Naive thymus-derived CD4-positive, alpha-beta T cell (primary cell): ENCODE results near the gene PWWP2A. TPM values are rescaled to one million over a fixed set of nuclear protein-coding genes. Genes with fewer than 3 reads are reported as not detected.
"Not testable (repeated sequence)": the region's sequence is repeated elsewhere in the genome, so short reads cannot be mapped to it uniquely, and the experiment has no call there.

Source experiments
- ATAC-seq: fragments of 150-1000 bp; cut with Tn5 transposase; 2 replicates; pipeline ENCODE4 v1.10.0; 2021; ENCODE audit warnings: mild to moderate bottlenecking, moderate library complexity
- CTCF ChIA-PET: fragments of 350-600 bp; sonication (Branson Sonifier 250); formaldehyde crosslinking; loops from one replicate; lab custom pipeline; 2021; ENCODE audit warnings: antibody characterized with exemption; lab: Charles Lee
- POLR2A ChIA-PET: fragments of 350-600 bp; sonication (Branson Sonifier 250); formaldehyde crosslinking; loops from one replicate; lab custom pipeline; 2021; ENCODE audit warnings: antibody characterized with exemption, inconsistent platforms; lab: Charles Lee
- DNase-seq, 9 donors: peaks; one replicate each; pipeline versions ENCODE4 v3.0.0 to v3.0.0-alpha.2; 2020 to 2022; ENCODE audit warnings: mixed read lengths in 1 of 9
- H3K27ac ChIP-seq: one replicate; pipeline ENCODE4 v1.7.0; 2013; ENCODE audit warnings: mild to moderate bottlenecking, low read depth, low read length, moderate library complexity
- H3K27me3 ChIP-seq, 2 donors: one replicate each; pipeline ENCODE4 v1.7.0; 2013; ENCODE audit warnings: low read length in 2 of 2, mild to moderate bottlenecking in 2 of 2, moderate library complexity in 2 of 2; ENCODE audit not compliant: control insufficient read depth in 2 of 2, insufficient read depth in 2 of 2
- H3K36me3 ChIP-seq, 3 experiments: 1 replicate in 2 of 3; 2 replicates in 1 of 3; pipeline ENCODE4 v1.7.0; 2013; ENCODE audit warnings: low read length in 3 of 3, mild to moderate bottlenecking in 3 of 3, moderate library complexity in 1 of 3; ENCODE audit not compliant: insufficient read depth in 3 of 3, control insufficient read depth in 2 of 3
- H3K4me1 ChIP-seq, 2 donors: one replicate each; pipeline ENCODE4 v1.7.0; 2013; ENCODE audit warnings: low read length in 2 of 2, mild to moderate bottlenecking in 2 of 2, moderate library complexity in 1 of 2; ENCODE audit not compliant: control insufficient read depth in 2 of 2, insufficient read depth in 2 of 2
- H3K4me3 ChIP-seq: 2 replicates; pipeline ENCODE4 v1.7.0; 2013; ENCODE audit warnings: mild to moderate bottlenecking, low read length
- H3K9me3 ChIP-seq, 3 experiments: 1 replicate in 2 of 3; 2 replicates in 1 of 3; pipeline ENCODE4 v1.7.0; 2013; ENCODE audit warnings: low read length in 3 of 3; ENCODE audit not compliant: control insufficient read depth in 2 of 3
- H3K27ac Mint-ChIP-seq, 9 donors: one replicate each; pipeline ENCODE4 v1.8.0; 2020 to 2022; ENCODE audit warnings: mixed read lengths in 9 of 9, mild to moderate bottlenecking in 8 of 9, moderate library complexity in 5 of 9, inconsistent platforms in 2 of 9
- H3K27me3 Mint-ChIP-seq, 5 donors: one replicate each; pipeline ENCODE4 v1.8.0; 2021 to 2022; ENCODE audit warnings: mixed read lengths in 5 of 5, mild to moderate bottlenecking in 1 of 5
- H3K36me3 Mint-ChIP-seq, 5 donors: one replicate each; pipeline ENCODE4 v1.8.0; 2020 to 2022; ENCODE audit warnings: mixed read lengths in 5 of 5, mild to moderate bottlenecking in 3 of 5, inconsistent platforms in 1 of 5
- H3K4me1 Mint-ChIP-seq, 7 donors: one replicate each; pipeline ENCODE4 v1.8.0; 2020 to 2022; ENCODE audit warnings: mixed read lengths in 7 of 7, mild to moderate bottlenecking in 3 of 7, inconsistent platforms in 1 of 7
- H3K4me3 Mint-ChIP-seq, 10 donors: one replicate each; pipeline ENCODE4 v1.8.0; 2020 to 2022; ENCODE audit warnings: mild to moderate bottlenecking in 10 of 10, mixed read lengths in 10 of 10, moderate library complexity in 6 of 10, inconsistent platforms in 2 of 10
- H3K9me3 Mint-ChIP-seq, 11 donors: one replicate each; pipeline ENCODE4 v1.8.0; 2020 to 2022; ENCODE audit warnings: mixed read lengths in 11 of 11, mild to moderate bottlenecking in 4 of 11, inconsistent platforms in 1 of 11, moderate library complexity in 1 of 11
- intact Hi-C, 2 donors: fragments of 100-400 bp; cut with micrococcal nuclease; formaldehyde crosslinking; loops; one replicate each; pipeline ENCODE4 v1.15.1; 2023
- polyA plus RNA-seq, 2 donors: library from polyadenylated mRNA; unstranded; fragments of 300-500 nt; fragmentation: Illumina TruSeq; gene quantifications; one replicate each; pipeline ENCODE4 v1.2.3, GENCODE V29; 2021
- total RNA-seq, 6 experiments: library from RNA in 5 of 6; stranded (reverse) in 5 of 6; gene quantifications; 1 replicate in 5 of 6; 2 replicates in 1 of 6; pipeline ENCODE4 v1.2.3 and lab custom pipeline; 2021 to 2026

Gene PWWP2A
- total and polyA plus RNA-seq, 7 experiments from 2014 or later: 21.2 to 43.6 (median 28.1) TPM

DNA sequence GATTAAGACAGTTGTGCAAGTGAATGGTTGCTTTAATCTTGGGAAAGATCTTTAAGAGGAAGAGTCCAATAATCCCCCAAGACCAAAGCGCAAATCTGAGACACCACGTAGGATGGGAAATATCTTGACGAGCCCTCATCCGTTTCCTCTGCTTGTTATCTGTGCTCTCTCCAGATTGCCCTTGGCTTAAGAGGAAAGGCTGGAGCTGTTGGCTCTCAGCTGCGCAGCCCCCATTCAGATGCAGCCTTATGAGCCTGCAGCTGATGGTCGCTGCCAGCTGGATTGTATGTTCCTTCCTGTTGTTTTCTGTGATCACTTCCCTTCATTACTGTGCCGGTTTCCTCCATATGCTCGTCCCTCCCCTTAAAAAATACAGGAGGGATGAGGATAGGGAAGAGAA lies 47.7 kb downstream of the PWWP2A start:
- Mint-ChIP-seq H3K27ac (peak overlapping the region in 4 of 9 donors; percentile 47 to 66 (median 54)), H3K9me3 (no peaks in the 10 kb centered on the region), H3K36me3 (peaks cover 0 to 15% (median 0%) of the 10 kb centered on the region in 5 donors), H3K27me3 (no peaks in the 10 kb centered on the region), H3K4me3 (no peak overlapping the region), H3K4me1 (peaks cover 0 to 13% (median 7%) of the 10 kb centered on the region in 7 donors)
- Histone ChIP-seq H3K9me3 (no peaks in the 10 kb centered on the region), H3K4me3 (no peak overlapping the region), H3K36me3 (no peaks in the 10 kb centered on the region), H3K27me3 (no peaks in the 10 kb centered on the region), H3K27ac (no peak overlapping the region), H3K4me1 (no peaks in the 10 kb centered on the region)
- peak; percentile 16 for ATAC-seq
- intact Hi-C loops: no loop called here
- POLR2A ChIA-PET: no interaction called here
- CTCF ChIA-PET: no interaction called here
- DNase-seq: no peak

DNA sequence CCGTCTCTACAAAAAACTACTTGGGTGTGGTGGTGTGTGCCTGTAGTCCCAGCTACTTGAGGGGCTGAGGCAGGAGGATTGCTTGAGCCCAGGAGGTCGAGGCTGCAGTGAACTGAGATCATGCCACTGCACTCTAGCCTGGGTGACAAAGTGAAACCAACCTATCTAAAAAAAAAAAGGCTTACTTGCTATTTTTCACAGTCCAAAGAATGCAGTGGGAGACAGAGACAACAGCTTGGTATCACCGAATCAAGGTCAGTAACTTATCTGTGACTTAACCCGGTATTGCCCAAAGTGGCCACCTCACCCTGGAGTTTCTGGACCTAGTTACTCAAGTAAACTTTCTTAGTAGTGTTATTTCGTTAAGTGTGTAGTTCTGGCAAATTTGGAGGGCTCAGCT lies 50.1 kb downstream of the PWWP2A start:
- H3K27me3 Mint-ChIP-seq, H3K27me3 ChIP-seq, DNase-seq, POLR2A ChIA-PET, ATAC-seq, intact Hi-C loops, H3K4me3 Mint-ChIP-seq, H3K9me3 ChIP-seq, H3K4me1 ChIP-seq, H3K4me3 ChIP-seq, H3K9me3 Mint-ChIP-seq, H3K27ac ChIP-seq: not testable (repeated sequence)
- Mint-ChIP-seq H3K27ac (peak overlapping the region in 3 of 9 donors; percentile 14 to 67 (median 44)), H3K4me1 (peaks cover 0 to 13% (median 7%) of the 10 kb centered on the region in 7 donors), H3K36me3 (peaks cover 0 to 28% (median 4%) of the 10 kb centered on the region in 5 donors)
- CTCF ChIA-PET: interaction anchor here (1.2 kb wide), 1 partner anchor 369 kb away, joined by 3 read pairs; no protein-coding TSS in a partner anchor
- peaks cover 0 to 19% (median 0%) of the 10 kb centered on the region in 3 experiments for H3K36me3 ChIP-seq

DNA sequence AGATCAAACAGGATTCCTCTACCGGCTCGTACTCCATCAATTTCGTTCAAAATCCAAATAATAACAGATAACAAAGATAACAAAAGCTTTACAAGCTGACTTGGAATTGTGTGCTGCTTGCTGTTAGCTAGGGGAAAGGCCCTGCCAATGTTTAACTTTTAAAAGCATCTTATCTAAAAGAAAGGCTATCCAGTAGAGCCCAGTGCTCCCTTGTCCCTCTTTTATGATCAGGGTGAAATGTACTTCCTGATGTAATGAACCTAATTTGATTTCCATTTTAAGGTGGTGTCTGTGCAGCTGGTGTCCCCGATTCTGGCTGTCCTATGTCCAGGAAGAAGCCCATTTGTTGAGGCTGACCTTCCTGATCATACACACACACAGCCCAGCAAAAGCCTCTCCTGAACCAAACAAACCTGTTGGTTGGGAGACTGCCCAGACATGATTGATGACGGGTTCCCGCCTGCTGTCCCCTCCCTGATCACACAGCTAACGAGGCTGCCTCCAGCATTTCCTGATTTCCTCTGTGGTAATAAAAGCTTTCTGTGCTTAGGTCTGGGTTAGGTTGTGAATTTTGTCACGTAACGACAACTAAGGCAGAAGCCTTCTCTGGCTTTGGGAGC lies 54.1 kb downstream of the PWWP2A start:
- CTCF ChIA-PET: no interaction called here
- intact Hi-C loops: no loop called here
- Mint-ChIP-seq H3K9me3 (no peaks in the 10 kb centered on the region), H3K4me1 (peaks cover 0 to 6% (median 0%) of the 10 kb centered on the region in 7 donors), H3K36me3 (peaks cover 6 to 34% (median 12%) of the 10 kb centered on the region in 5 donors), H3K27ac (peak overlapping the region in 1 of 9 donors; percentile 57), H3K4me3 (no peak overlapping the region), H3K27me3 (no peaks in the 10 kb centered on the region)
- Histone ChIP-seq H3K9me3 (no peaks in the 10 kb centered on the region), H3K4me1 (no peaks in the 10 kb centered on the region), H3K4me3 (no peak overlapping the region), H3K27me3 (no peaks in the 10 kb centered on the region), H3K27ac (no peak overlapping the region), H3K36me3 (peaks cover 3 to 53% (median 6%) of the 10 kb centered on the region in 3 experiments)
- POLR2A ChIA-PET: no interaction called here
- no peak for ATAC-seq
- DNase-seq: no peak

DNA sequence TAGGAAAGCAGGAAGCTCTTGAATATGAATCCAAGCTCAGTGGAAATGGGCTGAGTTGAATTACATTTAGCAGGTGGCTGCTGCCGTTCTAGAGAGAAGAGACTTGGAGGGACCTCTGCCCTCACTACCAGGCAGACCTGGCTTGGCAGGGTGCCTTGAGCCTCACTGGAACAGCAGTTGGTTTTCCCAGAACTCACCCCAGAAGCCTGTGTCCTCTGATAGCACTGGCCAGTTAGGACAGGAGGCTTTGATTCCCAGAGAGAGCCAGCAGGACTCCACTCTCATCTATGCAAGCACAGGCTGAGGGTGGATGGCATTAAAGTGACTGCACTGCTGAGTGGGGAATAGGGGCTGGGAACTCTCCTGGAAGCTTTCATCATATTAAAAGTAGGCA lies 54.8 kb downstream of the PWWP2A start:
- Histone ChIP-seq H3K36me3 (peaks cover 3 to 56% (median 6%) of the 10 kb centered on the region in 3 experiments), H3K4me1 (no peaks in the 10 kb centered on the region), H3K27me3 (no peaks in the 10 kb centered on the region), H3K9me3 (no peaks in the 10 kb centered on the region), H3K4me3 (no peak overlapping the region), H3K27ac (no peak overlapping the region)
- CTCF ChIA-PET: no interaction called here
- ATAC-seq (no peak), DNase-seq (no peak)
- Mint-ChIP-seq H3K4me3 (no peak overlapping the region), H3K27ac (peak overlapping the region in 1 of 9 donors; percentile 36), H3K9me3 (no peaks in the 10 kb centered on the region), H3K36me3 (peaks cover 6 to 32% (median 12%) of the 10 kb centered on the region in 5 donors), H3K4me1 (peaks cover 0 to 6% (median 0%) of the 10 kb centered on the region in 7 donors), H3K27me3 (no peaks in the 10 kb centered on the region)
- POLR2A ChIA-PET: no interaction called here
- intact Hi-C loops: no loop called here

DNA sequence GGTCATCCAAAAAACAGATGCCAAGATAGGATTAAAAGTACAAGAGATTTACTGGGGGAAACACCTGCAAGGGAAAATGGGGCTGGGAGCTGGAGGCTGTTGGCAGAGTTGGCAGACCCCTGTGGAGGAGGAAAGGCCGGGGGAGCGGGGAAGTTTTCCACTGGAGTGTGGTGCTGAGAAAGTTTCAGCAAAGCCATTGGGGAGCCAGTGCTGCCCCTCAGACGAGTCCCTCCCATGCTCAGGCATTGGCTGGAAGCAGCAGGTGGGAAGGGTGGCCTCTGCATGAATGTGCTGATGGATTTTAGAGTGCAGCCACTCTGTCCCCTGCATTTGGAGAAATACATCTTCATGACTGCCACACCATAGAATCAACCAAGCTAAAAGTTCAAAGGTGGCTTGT lies 57.5 kb downstream of the PWWP2A start:
- Histone ChIP-seq H3K36me3 (peaks cover 3 to 60% (median 6%) of the 10 kb centered on the region in 3 experiments), H3K27me3 (no peaks in the 10 kb centered on the region), H3K4me1 (no peaks in the 10 kb centered on the region), H3K9me3 (no peaks in the 10 kb centered on the region), H3K27ac (no peak overlapping the region), H3K4me3 (no peak overlapping the region)
- CTCF ChIA-PET: interaction anchor here (1.0 kb wide), 1 partner anchor 282 kb away, joined by 3 read pairs; no protein-coding TSS in a partner anchor
- Mint-ChIP-seq H3K27me3 (no peaks in the 10 kb centered on the region), H3K36me3 (peaks cover 14 to 44% (median 21%) of the 10 kb centered on the region in 5 donors), H3K9me3 (no peaks in the 10 kb centered on the region), H3K27ac (peak overlapping the region in 2 of 9 donors; percentile 12 to 18), H3K4me1 (peaks cover 0 to 6% (median 0%) of the 10 kb centered on the region in 7 donors), H3K4me3 (no peak overlapping the region)
- intact Hi-C loops: no loop called here
- no peak for DNase-seq
- POLR2A ChIA-PET: no interaction called here
- ATAC-seq: no peak

DNA sequence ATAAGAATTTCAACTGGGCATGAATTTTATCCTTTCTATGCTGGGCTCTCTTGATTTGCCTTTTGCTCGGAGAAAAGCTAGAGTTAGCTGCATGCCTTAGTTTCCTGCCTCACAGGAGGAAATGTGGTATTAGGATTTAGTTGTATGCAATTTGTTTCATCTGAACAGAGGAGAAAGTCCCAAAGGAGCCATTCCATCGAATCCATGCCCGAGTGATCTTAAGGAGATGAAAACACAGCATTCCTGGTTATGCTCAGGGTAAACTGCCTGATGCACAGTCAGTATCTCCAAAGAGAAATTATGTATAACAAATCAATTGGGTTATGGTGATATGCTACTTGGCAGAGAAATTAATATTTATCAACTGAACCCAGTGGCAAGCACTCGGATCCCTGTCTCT lies 59.2 kb downstream of the PWWP2A start:
- peaks cover 3 to 66% (median 11%) of the 10 kb centered on the region in 3 experiments for H3K36me3 ChIP-seq
- POLR2A ChIA-PET: no interaction called here

More for the DNA sequence above, 59.2 kb downstream of the PWWP2A start:
- Histone ChIP-seq H3K27me3 (no peaks in the 10 kb centered on the region), H3K4me1 (no peaks in the 10 kb centered on the region), H3K4me3 (no peak overlapping the region), H3K27ac (no peak overlapping the region), H3K9me3 (no peaks in the 10 kb centered on the region)
- Mint-ChIP-seq H3K27me3 (no peaks in the 10 kb centered on the region), H3K36me3 (peaks cover 21 to 53% (median 29%) of the 10 kb centered on the region in 5 donors), H3K9me3 (no peaks in the 10 kb centered on the region), H3K27ac (no peak overlapping the region), H3K4me1 (peaks cover 0 to 6% (median 0%) of the 10 kb centered on the region in 7 donors), H3K4me3 (no peak overlapping the region)
- no peak for DNase-seq
- CTCF ChIA-PET: no interaction called here
- ATAC-seq: no peak
- intact Hi-C loops: no loop called here
